SKM-1 (cell line): ENCODE measurements around the gene SSBP4.

Source experiments
- DNase-seq: peaks from one replicate; lab custom pipeline; 2025; ENCODE audit not compliant: unreplicated experiment; lab: John Stamatoyannopoulos, UW

The SSBP4 gene

GRCh38 chr19:18431351-18432197 lies 12.4 kb downstream of the SSBP4 start:
- no peak for DNase-seq

DNA sequence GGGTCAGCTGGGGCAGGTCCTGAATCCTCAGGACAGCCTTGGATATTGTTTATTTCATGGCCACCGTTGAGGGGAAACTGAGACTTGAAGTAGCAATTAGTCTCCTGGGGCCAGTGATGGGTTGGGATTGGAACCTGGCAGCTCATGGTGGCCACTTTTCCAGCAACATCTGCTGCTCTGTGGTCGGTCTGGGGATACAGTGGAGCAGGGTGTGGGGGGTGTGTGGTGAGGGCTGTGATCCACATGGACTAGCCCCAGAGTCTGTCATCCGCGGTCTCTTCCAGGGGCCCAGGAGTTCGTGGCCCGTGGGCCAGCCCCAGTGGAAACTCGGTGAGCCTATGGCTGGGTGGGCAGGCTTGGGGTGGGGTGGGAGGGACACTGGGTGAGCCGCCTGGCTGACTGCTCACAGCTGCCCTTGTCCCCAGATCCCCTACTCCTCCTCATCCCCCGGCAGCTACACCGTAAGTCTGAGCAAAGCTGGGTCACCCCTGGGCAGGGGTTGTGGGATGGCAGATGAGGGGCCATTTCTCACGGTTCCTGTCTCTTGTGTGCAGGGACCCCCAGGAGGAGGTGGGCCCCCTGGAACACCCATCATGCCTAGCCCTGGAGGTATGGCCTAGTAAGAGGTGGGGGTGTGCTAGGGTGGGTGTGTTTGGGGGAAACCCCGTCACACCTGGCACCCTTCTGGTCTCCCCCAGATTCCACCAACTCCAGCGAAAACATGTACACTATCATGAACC lies 13.2 kb downstream of the SSBP4 start:
- no peak for DNase-seq

DNA sequence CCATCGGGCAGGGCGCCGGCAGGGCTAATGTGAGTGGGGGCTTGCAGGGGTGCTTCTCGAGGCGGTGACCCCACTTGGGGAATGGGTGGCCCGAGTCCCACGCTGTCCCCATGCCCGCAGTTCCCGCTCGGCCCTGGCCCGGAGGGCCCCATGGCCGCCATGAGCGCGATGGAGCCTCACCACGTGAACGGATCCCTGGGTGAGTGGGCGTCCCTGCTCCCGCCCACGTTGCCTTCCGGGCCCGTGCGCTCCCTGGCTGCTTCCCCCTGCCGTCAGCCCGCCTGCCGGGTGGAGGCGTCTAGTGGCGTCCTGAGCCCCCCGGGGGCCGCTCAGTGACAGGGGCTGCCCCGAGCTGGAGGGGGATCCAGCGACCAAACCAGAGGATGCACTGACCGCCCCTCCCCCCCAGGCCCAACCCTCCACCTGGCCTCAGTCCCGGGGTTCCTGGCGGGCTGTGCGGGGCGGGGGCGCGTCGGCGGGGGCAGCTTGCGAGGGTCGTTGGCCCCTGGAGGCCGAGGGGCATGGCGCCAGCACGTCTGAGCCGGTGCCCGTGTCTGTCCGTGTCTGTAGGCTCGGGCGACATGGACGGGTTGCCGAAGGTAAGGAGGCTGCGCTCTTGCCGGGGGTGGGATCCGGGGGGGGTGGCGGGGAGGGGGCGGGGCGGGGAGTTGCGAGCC lies 14.0 kb downstream of the SSBP4 start:
- DNase-seq: no peak

DNA sequence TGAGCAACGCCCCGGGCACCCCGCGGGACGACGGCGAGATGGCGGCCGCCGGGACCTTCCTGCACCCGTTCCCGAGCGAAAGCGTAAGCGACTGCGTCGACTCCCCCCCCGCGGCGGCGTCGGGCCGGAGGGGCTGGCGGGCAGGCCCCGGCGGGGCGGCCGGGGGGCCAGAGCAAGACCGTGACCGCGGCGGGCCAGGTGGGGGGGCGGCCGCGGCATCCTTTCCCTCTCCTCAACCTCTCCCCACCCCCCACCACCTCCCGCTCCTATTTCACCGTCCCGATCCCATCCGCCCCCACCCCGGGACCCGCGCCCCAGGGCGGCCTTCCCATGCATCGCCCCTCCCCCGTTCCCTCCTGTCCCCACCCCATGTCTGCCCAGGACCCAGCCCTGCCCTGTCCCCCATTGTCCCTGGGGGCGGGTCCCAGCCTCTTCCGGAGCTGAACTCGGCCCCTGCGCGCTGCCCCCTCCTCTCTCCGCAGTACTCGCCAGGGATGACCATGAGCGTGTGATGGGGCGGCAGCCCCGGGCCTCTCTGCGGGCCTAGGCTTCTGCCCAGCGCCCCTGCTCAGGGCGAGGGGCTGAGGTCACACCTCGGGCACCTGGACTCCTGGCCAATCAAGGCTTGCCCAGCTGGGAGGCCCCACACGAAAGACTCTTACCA lies 14.7 kb downstream of the SSBP4 start:
- no peak for DNase-seq

GRCh38 chr19:18434411-18435175 lies 15.4 kb downstream of the SSBP4 start:
- no peak for DNase-seq

- no peak for DNase-seq
Measured at GRCh38 chr19:18435178-18435841, 16.1 kb downstream of the SSBP4 start.

GRCh38 chr19:18435842-18436670 lies 16.9 kb downstream of the SSBP4 start:
- DNase-seq: no peak

DNA sequence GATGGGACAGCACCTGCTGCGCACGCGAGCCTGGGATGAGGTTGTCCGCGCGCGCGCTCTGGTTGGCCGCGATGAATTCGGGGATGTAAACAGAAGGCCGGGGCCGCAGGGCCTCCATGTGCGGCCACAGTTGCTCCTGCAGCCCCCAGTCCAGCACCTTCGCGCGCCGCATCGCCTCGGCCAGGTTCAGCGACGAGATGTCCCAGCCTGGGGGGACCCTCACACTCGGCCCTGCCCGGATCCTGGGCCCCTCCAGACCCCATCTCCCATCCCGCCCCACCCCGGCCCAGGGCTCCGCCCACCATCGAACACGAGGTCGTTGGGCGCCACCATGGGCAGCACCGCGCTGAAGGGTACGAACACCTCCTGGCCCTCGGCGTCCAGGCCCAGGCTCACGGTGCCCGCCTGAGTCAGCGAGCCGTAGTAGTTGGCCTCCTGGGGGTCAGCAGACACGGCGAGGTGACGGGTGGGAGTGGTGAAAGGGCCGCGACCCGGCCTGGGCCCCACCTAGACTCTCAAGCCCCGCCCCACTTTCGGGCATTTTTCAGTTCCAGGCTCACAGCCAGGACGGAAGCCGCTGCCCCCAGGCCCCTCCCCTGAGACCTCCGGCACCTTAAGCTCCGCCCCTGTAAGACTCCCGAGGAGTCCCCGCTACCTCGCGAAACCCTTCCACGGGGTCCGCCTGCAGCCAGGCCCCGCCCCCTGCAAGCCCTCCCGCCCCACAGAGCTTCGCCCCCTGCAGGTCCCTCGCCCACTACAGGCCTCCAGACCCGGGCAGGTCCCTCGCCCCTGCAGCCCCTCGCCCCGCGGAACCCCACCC lies 17.7 kb downstream of the SSBP4 start:
- no peak for DNase-seq

DNA sequence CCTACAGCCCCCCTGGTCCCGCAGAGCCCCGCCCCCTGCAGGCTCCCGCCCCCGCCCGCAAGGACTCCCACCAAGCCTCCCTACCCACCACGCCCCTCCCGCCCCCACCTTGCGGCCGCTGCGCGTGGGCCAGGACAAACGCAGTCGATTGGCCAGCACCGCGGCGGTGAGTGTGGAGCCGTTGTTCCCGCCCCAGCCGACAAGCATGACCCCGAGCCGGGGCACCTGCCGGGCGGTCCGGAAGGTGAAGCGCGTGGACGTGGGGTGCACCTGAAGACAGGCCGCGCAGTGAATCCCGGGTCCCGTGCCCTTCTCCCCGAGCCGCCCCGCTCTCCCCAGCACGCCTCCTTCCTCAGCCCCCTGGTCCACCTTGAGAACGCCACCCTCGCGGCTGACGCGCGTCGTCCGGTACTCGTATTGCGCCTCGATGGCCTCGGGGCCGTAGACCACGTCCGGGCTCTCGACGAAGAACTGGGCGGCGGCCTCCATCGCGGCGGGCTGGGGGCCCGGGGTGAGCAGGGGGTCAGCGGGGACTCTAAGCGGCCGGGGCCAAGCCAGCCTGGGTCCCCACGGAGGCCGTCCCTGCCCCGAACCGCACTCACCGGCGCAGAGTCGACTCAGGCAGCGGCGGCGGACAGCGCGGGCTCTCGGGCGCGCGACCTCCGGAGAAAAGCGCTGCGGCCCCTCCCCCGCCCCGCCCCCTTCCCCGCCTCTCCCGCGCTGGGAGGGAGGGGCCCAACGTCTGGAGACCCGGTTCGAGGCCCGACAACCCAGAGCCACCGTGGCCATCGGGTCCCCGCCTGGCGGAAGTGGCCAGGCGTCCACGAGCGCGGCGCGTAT lies 18.5 kb downstream of the SSBP4 start, which contains the start of gene ISYNA1:
TSS of gene ISYNA1 (minus strand) at position 643 of the 840 bp plus-strand sequence. CDS start at position 489, 154 bp downstream.
- no peak for DNase-seq

GRCh38 chr19:18438331-18439024 lies 19.3 kb downstream of the SSBP4 start:
- DNase-seq: no peak

DNA sequence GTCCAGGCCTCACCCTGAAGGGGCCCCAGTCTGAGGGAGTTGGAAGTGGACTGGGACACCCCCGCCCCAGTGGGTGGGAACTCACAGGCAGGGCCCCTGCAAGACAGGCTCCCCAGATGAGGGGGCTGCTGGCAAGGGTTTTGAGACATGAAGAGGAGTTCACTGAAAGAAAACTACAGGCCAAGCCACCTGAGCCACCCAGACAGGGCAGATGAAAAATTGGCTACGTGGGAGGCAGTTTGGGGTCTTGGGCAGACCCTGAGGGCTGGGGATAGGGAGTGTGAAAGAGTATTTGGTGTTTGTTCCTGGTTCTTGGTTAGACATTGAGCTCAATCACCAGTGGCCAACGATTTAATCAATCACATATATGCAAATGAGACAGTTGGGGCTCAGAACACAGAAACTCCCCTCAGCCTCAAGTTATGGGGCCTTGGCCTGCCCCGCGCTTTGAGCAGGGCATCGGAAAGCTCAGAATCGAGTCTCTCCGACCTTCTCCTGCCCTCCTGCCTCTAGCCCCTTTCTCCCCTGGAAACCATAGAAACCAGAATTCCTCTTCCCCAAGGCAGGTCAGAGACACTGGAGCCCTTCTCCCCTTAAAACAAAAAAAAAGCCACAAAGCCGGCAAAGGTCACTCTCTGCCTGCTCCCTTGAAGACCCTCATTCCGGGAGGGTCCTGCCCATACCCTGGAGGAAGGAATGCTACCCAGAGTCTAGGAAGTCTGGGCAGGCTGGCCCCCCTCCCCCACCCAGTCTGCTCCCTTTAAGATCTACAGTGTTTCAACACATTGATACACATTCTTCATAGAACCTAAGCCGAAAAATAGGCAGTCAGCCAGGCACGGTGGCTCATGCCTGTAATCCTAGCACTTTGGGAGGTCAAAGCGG lies 20.1 kb downstream of the SSBP4 start:
- DNase-seq: no peak

- no peak for DNase-seq
Measured at GRCh38 chr19:18439910-18440237, 20.7 kb downstream of the SSBP4 start.

DNA sequence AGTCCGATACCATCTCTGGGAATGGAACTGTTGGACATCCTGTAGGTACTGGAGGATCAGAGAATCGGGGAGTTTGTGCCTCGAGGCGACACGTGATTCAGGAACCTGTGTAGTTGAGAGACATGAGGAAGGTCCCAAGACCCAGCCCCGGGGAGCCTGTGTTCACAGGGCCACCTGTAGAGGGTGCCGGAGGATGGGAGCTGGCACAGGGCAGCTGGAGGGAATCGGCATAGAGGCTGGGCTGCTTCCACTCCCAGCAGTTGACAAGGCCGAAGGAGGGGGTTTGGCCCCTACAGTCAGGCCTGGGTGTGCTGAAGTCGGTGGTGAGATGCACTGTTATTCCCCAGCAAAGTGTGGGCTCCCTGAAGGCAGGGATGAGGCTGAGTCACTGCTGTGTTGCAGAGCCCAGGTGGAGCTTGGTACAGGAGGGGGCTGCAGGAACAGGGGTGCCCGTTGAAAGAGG lies 21.2 kb downstream of the SSBP4 start:
- DNase-seq: peak; percentile 33

DNA sequence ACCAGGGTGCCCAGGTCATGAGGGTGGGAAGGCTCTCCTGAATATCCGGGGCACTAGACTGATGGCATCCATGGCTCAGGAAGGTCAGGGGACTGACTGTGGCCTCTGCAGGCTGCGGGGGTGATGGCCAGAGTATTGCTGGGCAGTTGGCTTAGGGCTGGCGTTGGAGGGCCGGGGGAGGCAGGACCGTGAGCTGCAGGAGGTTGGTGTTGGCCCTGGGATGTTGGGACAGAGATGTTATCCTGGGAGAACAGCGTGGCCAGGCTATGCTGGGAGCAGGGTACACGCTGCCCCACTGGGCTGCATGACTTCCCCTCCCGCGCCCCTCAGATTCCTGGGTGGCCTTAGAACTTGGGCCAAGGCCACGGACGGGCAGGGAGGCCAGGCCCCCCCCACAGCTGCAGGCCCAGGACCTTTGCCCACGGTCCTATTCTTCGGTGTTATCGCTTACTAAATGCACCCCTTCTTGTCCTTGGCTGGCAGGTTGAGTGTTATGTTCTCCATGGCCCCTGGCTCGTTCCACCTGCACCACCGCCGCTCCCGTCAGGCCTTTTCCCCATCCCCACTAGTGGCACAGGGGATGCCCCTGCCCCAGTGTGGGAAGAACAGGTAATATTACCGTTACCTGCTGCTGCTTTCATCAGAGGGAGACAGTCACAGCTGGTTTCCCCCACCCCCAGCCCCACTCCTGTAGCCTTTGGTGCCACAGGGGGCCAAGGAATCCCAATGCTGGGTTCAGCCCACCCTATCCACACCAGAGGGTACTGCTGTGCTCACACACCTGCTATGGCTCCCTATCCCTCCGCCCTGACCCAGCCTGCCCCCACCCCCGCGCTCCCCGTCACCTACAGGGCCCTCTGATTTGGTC lies 22.0 kb downstream of the SSBP4 start:
- no peak for DNase-seq
